Measurements from ENCODE around the gene ADSL. TPM values are rescaled to one million over a fixed set of nuclear protein-coding genes. Genes with fewer than 3 reads are reported as not detected.

ADSL gene
- total and polyA plus RNA-seq, 2 donors (not counting 1 experiment from before 2014, with no cell fraction given) = 67.0 to 89.8 TPM

DNA sequence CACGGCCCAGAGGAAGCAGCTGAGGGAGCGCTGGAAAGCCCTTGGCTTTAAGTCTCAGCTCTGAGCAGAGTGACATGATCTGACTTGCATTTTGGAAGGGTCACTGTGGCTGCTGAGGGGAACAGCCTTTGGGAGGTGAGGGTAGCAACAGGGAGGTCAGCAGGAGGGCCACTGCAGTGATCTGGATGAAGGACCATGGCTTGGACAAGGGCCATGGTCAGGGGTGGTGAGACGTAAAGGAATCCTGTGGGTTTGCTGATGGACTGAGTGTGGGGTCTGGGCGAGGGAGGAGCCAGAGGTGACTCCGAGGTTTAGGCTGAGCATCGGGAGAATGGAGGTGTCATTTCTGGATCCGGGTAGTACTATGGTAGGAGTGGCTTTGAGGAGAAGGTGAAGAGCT is 57.4 kb downstream of the ADSL start:
- no peaks in the 10 kb centered on the region for H4K20me1 ChIP-seq (ENCODE audit: control insufficient read depth, extremely low read depth, insufficient read depth, low read length)
- no peak overlapping the region for H3K27ac ChIP-seq (ENCODE audit: insufficient read depth, low read length)
- H3K9ac ChIP-seq (ENCODE audit: insufficient read depth, low read length) = no peak overlapping the region
- H2AFZ ChIP-seq (ENCODE audit: low read length) = no peak overlapping the region
- H3K36me3 ChIP-seq (ENCODE audit: control insufficient read depth, insufficient read depth, low read length) = peaks cover 26% of the 10 kb centered on the region
- no peaks in the 10 kb centered on the region for H3K79me2 ChIP-seq (ENCODE audit: control insufficient read depth, insufficient read depth, low read length)
- TF ChIP-seq, protein P1, sequence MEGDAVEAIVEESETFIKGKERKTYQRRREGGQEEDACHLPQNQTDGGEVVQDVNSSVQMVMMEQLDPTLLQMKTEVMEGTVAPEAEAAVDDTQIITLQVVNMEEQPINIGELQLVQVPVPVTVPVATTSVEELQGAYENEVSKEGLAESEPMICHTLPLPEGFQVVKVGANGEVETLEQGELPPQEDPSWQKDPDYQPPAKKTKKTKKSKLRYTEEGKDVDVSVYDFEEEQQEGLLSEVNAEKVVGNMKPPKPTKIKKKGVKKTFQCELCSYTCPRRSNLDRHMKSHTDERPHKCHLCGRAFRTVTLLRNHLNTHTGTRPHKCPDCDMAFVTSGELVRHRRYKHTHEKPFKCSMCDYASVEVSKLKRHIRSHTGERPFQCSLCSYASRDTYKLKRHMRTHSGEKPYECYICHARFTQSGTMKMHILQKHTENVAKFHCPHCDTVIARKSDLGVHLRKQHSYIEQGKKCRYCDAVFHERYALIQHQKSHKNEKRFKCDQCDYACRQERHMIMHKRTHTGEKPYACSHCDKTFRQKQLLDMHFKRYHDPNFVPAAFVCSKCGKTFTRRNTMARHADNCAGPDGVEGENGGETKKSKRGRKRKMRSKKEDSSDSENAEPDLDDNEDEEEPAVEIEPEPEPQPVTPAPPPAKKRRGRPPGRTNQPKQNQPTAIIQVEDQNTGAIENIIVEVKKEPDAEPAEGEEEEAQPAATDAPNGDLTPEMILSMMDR (conservative IDR thresholded peaks at IDR 0.05 in 1 of 2, IDR thresholded peaks at IDR 0.05 in 1 of 2; ENCODE audit: low read depth in 1 of 2, low read length in 2 of 2) = no peak
- no peak for TF ChIP-seq EZH2 (IDR thresholded peaks at IDR 0.05; ENCODE audit: low read length, missing control alignments)
- H3K4me1 ChIP-seq (ENCODE audit: control insufficient read depth, extremely low read depth, insufficient read depth, low read length) = no peaks in the 10 kb centered on the region
- H3K4me2 ChIP-seq (ENCODE audit: extremely low read depth, insufficient read depth, low read length) = no peak overlapping the region
- H3K4me3 ChIP-seq (replicated peaks in 1 of 4; ENCODE audit: control extremely low read depth in 1 of 4, insufficient read depth in 1 of 4, low read depth in 3 of 4, low read length in 4 of 4) = no peak overlapping the region
- no peaks in the 10 kb centered on the region for H3K9me3 ChIP-seq (ENCODE audit: control insufficient read depth, insufficient read depth, low read depth, low read length)
- no peaks in the 10 kb centered on the region for H3K27me3 ChIP-seq (ENCODE audit: control insufficient read depth, insufficient read depth, low read length)
- DNase-seq (ENCODE audit: low read depth in 2 of 2) = no peak

DNA sequence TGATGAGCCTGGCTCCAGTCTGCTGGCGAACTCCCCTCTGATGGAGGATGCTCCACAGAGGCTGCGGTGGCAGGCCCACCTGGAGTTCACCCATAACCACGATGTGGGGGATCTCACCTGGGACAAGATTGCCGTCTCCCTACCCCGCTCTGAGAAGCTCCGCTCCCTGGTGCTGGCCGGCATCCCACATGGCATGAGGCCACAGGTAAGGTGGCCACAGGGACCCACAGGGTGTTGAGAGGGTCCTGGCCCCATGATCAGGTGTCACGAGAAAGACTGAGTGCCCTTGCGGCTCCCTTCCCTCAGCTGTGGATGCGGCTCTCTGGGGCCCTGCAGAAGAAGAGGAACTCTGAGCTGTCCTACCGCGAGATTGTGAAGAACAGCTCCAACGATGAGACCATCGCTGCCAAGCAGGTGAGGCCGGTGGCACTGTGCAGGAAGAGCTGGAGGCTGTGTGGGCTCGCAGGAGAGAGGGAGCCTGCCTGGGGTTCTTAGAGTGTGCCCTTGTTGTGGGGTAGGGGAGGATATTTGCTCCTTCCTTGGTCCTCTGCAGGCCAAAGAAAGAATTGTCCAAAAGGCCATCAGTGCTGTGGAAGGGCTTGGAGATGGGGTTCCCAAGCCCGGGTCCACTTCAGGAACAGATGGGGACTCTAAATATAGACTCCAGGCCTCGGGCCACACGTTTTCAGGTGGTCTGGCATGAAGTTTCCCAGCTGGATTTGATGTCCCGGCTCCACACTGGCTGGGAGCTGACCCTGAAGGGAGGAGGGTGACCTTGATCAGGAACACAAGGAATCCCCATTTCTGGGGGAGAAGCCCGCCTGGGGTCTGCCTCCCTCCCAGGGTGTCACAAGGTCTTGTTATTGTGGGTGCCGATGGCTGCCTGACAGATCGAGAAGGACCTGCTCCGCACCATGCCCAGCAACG is 58.2 kb downstream of the ADSL start:
- Histone ChIP-seq H3K9ac (ENCODE audit: insufficient read depth, low read length) (no peak overlapping the region), H3K27ac (ENCODE audit: insufficient read depth, low read length) (no peak overlapping the region), H3K27me3 (ENCODE audit: control insufficient read depth, insufficient read depth, low read length) (no peaks in the 10 kb centered on the region), H3K79me2 (ENCODE audit: control insufficient read depth, insufficient read depth, low read length) (no peaks in the 10 kb centered on the region), H3K36me3 (ENCODE audit: control insufficient read depth, insufficient read depth, low read length) (peaks cover 30% of the 10 kb centered on the region), H3K9me3 (ENCODE audit: control insufficient read depth, insufficient read depth, low read depth, low read length) (no peaks in the 10 kb centered on the region), H3K4me2 (ENCODE audit: extremely low read depth, insufficient read depth, low read length) (no peak overlapping the region), H4K20me1 (ENCODE audit: control insufficient read depth, extremely low read depth, insufficient read depth, low read length) (no peaks in the 10 kb centered on the region), H3K4me1 (ENCODE audit: control insufficient read depth, extremely low read depth, insufficient read depth, low read length) (no peaks in the 10 kb centered on the region), H3K4me3 (replicated peaks in 1 of 4; ENCODE audit: control extremely low read depth in 1 of 4, insufficient read depth in 1 of 4, low read depth in 3 of 4, low read length in 4 of 4) (no peak overlapping the region), H2AFZ (ENCODE audit: low read length) (no peak overlapping the region)
- TF ChIP-seq, protein P1 (conservative IDR thresholded peaks at IDR 0.05 in 1 of 2, IDR thresholded peaks at IDR 0.05 in 1 of 2; ENCODE audit: low read depth in 1 of 2, low read length in 2 of 2) = no peak
- TF ChIP-seq EZH2 (IDR thresholded peaks at IDR 0.05; ENCODE audit: low read length, missing control alignments) = no peak
- no peak for DNase-seq (ENCODE audit: low read depth in 2 of 2)

DNA sequence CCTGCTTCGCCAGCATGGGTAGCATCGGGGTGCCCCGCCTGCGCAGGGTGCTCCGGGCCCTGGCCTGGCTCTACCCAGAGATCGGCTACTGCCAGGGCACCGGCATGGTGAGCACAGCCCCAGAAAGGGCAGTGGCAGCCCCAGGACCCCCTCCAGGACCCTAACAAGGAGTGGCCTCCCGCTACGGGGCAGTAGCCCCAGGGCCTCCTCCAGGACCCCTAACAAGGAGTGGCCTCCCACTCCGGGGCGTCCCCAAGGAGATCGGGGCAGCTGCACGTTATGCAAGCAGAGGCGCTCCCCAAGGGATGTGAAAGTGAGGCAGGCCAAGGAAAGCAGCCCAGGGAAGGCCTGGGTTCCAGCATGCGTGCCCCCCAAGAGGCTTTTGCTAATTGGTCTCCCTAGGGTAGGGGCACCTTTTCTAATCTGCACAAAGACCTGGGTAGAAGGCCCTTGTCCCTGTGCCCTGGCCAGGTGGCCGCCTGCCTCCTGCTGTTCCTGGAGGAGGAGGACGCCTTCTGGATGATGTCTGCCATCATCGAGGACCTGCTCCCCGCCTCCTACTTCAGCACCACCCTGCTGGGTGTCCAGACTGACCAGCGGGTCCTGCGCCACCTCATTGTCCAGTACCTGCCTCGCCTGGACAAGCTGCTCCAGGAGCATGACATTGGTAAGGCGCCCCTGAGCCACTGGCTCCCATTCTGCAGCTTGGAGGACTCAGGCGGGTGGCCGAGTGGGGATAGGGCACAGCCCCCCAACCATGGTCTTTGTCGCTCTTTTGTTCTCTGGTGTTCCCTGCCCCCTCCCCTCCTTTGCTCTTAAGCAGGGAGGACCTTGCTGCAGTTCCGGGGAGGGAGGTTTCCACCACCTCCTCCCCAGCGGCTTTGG is 59.1 kb downstream of the ADSL start:
- no peak overlapping the region for H3K27ac ChIP-seq (ENCODE audit: insufficient read depth, low read length)
- no peak overlapping the region for H3K4me2 ChIP-seq (ENCODE audit: extremely low read depth, insufficient read depth, low read length)
- TF ChIP-seq, protein P1 (conservative IDR thresholded peaks at IDR 0.05 in 1 of 2, IDR thresholded peaks at IDR 0.05 in 1 of 2; ENCODE audit: low read depth in 1 of 2, low read length in 2 of 2) = no peak
- TF ChIP-seq EZH2 (IDR thresholded peaks at IDR 0.05; ENCODE audit: low read length, missing control alignments) = no peak
- DNase-seq (ENCODE audit: low read depth in 2 of 2) = no peak
- no peak overlapping the region for H3K4me3 ChIP-seq (replicated peaks in 1 of 4; ENCODE audit: control extremely low read depth in 1 of 4, insufficient read depth in 1 of 4, low read depth in 3 of 4, low read length in 4 of 4)
- H4K20me1 ChIP-seq (ENCODE audit: control insufficient read depth, extremely low read depth, insufficient read depth, low read length) = no peaks in the 10 kb centered on the region
- no peaks in the 10 kb centered on the region for H3K9me3 ChIP-seq (ENCODE audit: control insufficient read depth, insufficient read depth, low read depth, low read length)
- no peak overlapping the region for H2AFZ ChIP-seq (ENCODE audit: low read length)
- no peaks in the 10 kb centered on the region for H3K27me3 ChIP-seq (ENCODE audit: control insufficient read depth, insufficient read depth, low read length)
- no peaks in the 10 kb centered on the region for H3K4me1 ChIP-seq (ENCODE audit: control insufficient read depth, extremely low read depth, insufficient read depth, low read length)
- peaks cover 35% of the 10 kb centered on the region for H3K36me3 ChIP-seq (ENCODE audit: control insufficient read depth, insufficient read depth, low read length)
- H3K9ac ChIP-seq (ENCODE audit: insufficient read depth, low read length) = no peak overlapping the region
- H3K79me2 ChIP-seq (ENCODE audit: control insufficient read depth, insufficient read depth, low read length) = no peaks in the 10 kb centered on the region

Data from fibroblast of lung (primary cell).